ENCODE measurements around the gene ALPG. TPM values are rescaled to one million over a fixed set of nuclear protein-coding genes. Genes with fewer than 3 reads are reported as not detected.
"Not testable (repeated sequence)": the region's sequence is repeated elsewhere in the genome, so short reads cannot be mapped to it uniquely, and the experiment has no call there.

Gene ALPG
- total and polyA plus RNA-seq, 2 donors (not counting 1 experiment from before 2014, with no cell fraction given), result not detected

- WGBS (ENCODE audit: insufficient coverage), result 77% methylated on average over 21 of the region's 21 CpGs
- Mint-ChIP-seq H3K4me3 (no peak overlapping the region), H3K27me3 (peaks cover 3% of the 10 kb centered on the region), H3K27ac (no peak overlapping the region), H3K4me1 (peaks cover 2% of the 10 kb centered on the region), H3K9me3 (ENCODE audit: insufficient read depth) (no peaks in the 10 kb centered on the region)
- no peak for TF ChIP-seq EZH2 (IDR thresholded peaks at IDR 0.05; ENCODE audit: borderline replicate concordance, insufficient read depth, low read depth, low read length, poor library complexity, severe bottlenecking)
- peak; percentile 62 for TF ChIP-seq CTCF (IDR thresholded peaks at IDR 0.05)
- intact Hi-C loops (cut with micrococcal nuclease), result no loop called here
- no peak overlapping the region for H3K4me3 ChIP-seq (ENCODE audit: control extremely low read depth in 1 of 5, extremely low read depth in 1 of 5, insufficient read depth in 1 of 5, low read depth in 2 of 5, low read length in 4 of 5)
- no peaks in the 10 kb centered on the region for H3K27me3 ChIP-seq (replicated peaks in 1 of 4; ENCODE audit: control extremely low read depth in 1 of 4, control insufficient read depth in 3 of 4, insufficient read depth in 4 of 4, low read length in 3 of 4)
- ATAC-seq (ENCODE audit: low read depth) (peak; percentile 31), DNase-seq (peak; percentile 56)
- no peak overlapping the region for H3K4me2 ChIP-seq (replicated peaks; ENCODE audit: low read depth, low read length, poor library complexity, severe bottlenecking)
- H3K4me1 ChIP-seq (ENCODE audit: control insufficient read depth in 2 of 2, insufficient read depth in 2 of 2, low read length in 2 of 2), result peaks cover 0 to 7% of the 10 kb centered on the region in 2 donors
- ChIA-PET CTCF (interaction anchor here (0.8 to 1.1 kb wide), 2 partner anchors 15 to 538 kb away, joined by 3 to 5 read pairs; no protein-coding TSS in a partner anchor), POLR2A (interaction anchor here (0.6 kb wide), 1 partner anchor 482 kb away, joined by 4 read pairs; no protein-coding TSS in a partner anchor)
- no peak overlapping the region for H3K9ac ChIP-seq (ENCODE audit: low read length)
- no peaks in the 10 kb centered on the region for H4K20me1 ChIP-seq (ENCODE audit: control insufficient read depth, insufficient read depth, low read length, poor library complexity, severe bottlenecking)
- H3K27ac ChIP-seq (ENCODE audit: low read length in 2 of 2), result no peak overlapping the region
- H3K36me3 ChIP-seq (replicated peaks in 1 of 2; ENCODE audit: control extremely low read depth in 1 of 2, control insufficient read depth in 1 of 2, extremely low read depth in 1 of 2, insufficient read depth in 2 of 2, low read length in 1 of 2), result no peaks in the 10 kb centered on the region
- H3K79me2 ChIP-seq (ENCODE audit: control insufficient read depth, insufficient read depth, low read length), result no peaks in the 10 kb centered on the region
- no peaks in the 10 kb centered on the region for H3K9me3 ChIP-seq (ENCODE audit: control extremely low read depth in 1 of 3, control insufficient read depth in 2 of 3, insufficient read depth in 1 of 3, low read length in 2 of 3)
- no peak overlapping the region for H2AFZ ChIP-seq (ENCODE audit: insufficient read depth, low read depth, low read length, poor library complexity, severe bottlenecking)
These were observed 37.9 kb downstream of the ALPG start for GRCh38 chr2:232444409-232445148.

- H3K4me2 ChIP-seq (replicated peaks; ENCODE audit: low read depth, low read length, poor library complexity, severe bottlenecking); H3K27ac ChIP-seq (ENCODE audit: low read length in 2 of 2); H3K9ac ChIP-seq (ENCODE audit: low read length); H2AFZ ChIP-seq (ENCODE audit: insufficient read depth, low read depth, low read length, poor library complexity, severe bottlenecking); H4K20me1 ChIP-seq (ENCODE audit: control insufficient read depth, insufficient read depth, low read length, poor library complexity, severe bottlenecking); H3K79me2 ChIP-seq (ENCODE audit: control insufficient read depth, insufficient read depth, low read length); H3K4me3 ChIP-seq (ENCODE audit: control extremely low read depth in 1 of 5, extremely low read depth in 1 of 5, insufficient read depth in 1 of 5, low read depth in 2 of 5, low read length in 4 of 5); H3K36me3 ChIP-seq (replicated peaks in 1 of 2; ENCODE audit: control extremely low read depth in 1 of 2, control insufficient read depth in 1 of 2, extremely low read depth in 1 of 2, insufficient read depth in 2 of 2, low read length in 1 of 2); H3K9me3 ChIP-seq (ENCODE audit: control extremely low read depth in 1 of 3, control insufficient read depth in 2 of 3, insufficient read depth in 1 of 3, low read length in 2 of 3); DNase-seq; intact Hi-C loops (cut with micrococcal nuclease); H3K4me1 Mint-ChIP-seq; H3K27ac Mint-ChIP-seq; H3K27me3 Mint-ChIP-seq; H3K27me3 ChIP-seq (replicated peaks in 1 of 4; ENCODE audit: control extremely low read depth in 1 of 4, control insufficient read depth in 3 of 4, insufficient read depth in 4 of 4, low read length in 3 of 4); H3K9me3 Mint-ChIP-seq (ENCODE audit: insufficient read depth); H3K4me1 ChIP-seq (ENCODE audit: control insufficient read depth in 2 of 2, insufficient read depth in 2 of 2, low read length in 2 of 2); ATAC-seq (ENCODE audit: low read depth); H3K4me3 Mint-ChIP-seq: not testable (repeated sequence)
- CTCF ChIA-PET, result interaction anchor here (1.1 kb wide), 1 partner anchor 15 kb away, joined by 3 read pairs; no protein-coding TSS in a partner anchor
- POLR2A ChIA-PET, result interaction anchor here (0.6 kb wide), 1 partner anchor 483 kb away, joined by 4 read pairs; no protein-coding TSS in a partner anchor
- WGBS (ENCODE audit: insufficient coverage), result 86% methylated on average over 13 of the region's 29 CpGs
These were observed 38.7 kb downstream of the ALPG start for GRCh38 chr2:232445149-232445885.

- DNase-seq; H3K4me3 ChIP-seq (ENCODE audit: control extremely low read depth in 1 of 5, extremely low read depth in 1 of 5, insufficient read depth in 1 of 5, low read depth in 2 of 5, low read length in 4 of 5); H3K9ac ChIP-seq (ENCODE audit: low read length); H3K4me1 ChIP-seq (ENCODE audit: control insufficient read depth in 2 of 2, insufficient read depth in 2 of 2, low read length in 2 of 2); H3K27ac Mint-ChIP-seq; POLR2A ChIA-PET; H4K20me1 ChIP-seq (ENCODE audit: control insufficient read depth, insufficient read depth, low read length, poor library complexity, severe bottlenecking); H3K9me3 ChIP-seq (ENCODE audit: control extremely low read depth in 1 of 3, control insufficient read depth in 2 of 3, insufficient read depth in 1 of 3, low read length in 2 of 3); H3K27me3 Mint-ChIP-seq; H3K4me2 ChIP-seq (replicated peaks; ENCODE audit: low read depth, low read length, poor library complexity, severe bottlenecking); H3K27me3 ChIP-seq (replicated peaks in 1 of 4; ENCODE audit: control extremely low read depth in 1 of 4, control insufficient read depth in 3 of 4, insufficient read depth in 4 of 4, low read length in 3 of 4); H3K9me3 Mint-ChIP-seq (ENCODE audit: insufficient read depth); H3K79me2 ChIP-seq (ENCODE audit: control insufficient read depth, insufficient read depth, low read length); H3K27ac ChIP-seq (ENCODE audit: low read length in 2 of 2); H3K36me3 ChIP-seq (replicated peaks in 1 of 2; ENCODE audit: control extremely low read depth in 1 of 2, control insufficient read depth in 1 of 2, extremely low read depth in 1 of 2, insufficient read depth in 2 of 2, low read length in 1 of 2); H3K4me3 Mint-ChIP-seq; H2AFZ ChIP-seq (ENCODE audit: insufficient read depth, low read depth, low read length, poor library complexity, severe bottlenecking); intact Hi-C loops (cut with micrococcal nuclease); H3K4me1 Mint-ChIP-seq: not testable (repeated sequence)
- WGBS (ENCODE audit: insufficient coverage), result 92% methylated on average over 2 of the region's 9 CpGs
- CTCF ChIA-PET, result interaction anchor here (1.2 to 1.4 kb wide), 2 partner anchors 76 to 77 kb away, joined by 3 to 4 read pairs; no protein-coding TSS in a partner anchor
- ATAC-seq (ENCODE audit: low read depth), result peak; percentile 46
These were observed 39.7 kb downstream of the ALPG start for GRCh38 chr2:232446266-232446777.
